HG02798 (cell line): ENCODE results near the gene LIF.
"Not testable (repeated sequence)": the region's sequence is repeated elsewhere in the genome, so short reads cannot be mapped to it uniquely, and the experiment has no call there.

ENCODE experiments used
- ATAC-seq: cut with Tn5 transposase; IDR thresholded peaks from one replicate; pipeline ENCODE4 v1.9.1; 2021; ENCODE audit warnings: mild to moderate bottlenecking; ENCODE audit not compliant: unreplicated experiment, poor library complexity

LIF gene

DNA sequence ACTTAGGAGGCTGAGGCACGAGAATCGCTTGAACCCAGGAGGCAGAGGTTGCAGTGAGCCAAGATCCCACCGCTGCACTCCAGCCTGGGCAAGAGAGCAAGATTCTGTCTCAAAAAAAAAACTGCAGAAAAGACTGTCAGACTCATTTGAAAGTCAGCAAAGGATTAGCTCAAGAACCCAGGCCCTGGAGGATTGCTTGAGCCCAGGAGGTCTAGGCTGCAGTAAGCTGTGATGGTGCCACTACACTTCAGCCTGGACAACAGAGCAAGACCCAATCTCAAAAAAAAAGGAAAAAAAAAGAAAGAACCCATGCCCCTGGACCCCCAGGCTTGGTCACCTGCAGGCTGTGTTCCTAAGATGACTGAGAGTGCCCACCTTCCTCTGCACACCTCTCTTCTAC lies 16.2 kb downstream of the LIF start:
- ATAC-seq = no peak

DNA sequence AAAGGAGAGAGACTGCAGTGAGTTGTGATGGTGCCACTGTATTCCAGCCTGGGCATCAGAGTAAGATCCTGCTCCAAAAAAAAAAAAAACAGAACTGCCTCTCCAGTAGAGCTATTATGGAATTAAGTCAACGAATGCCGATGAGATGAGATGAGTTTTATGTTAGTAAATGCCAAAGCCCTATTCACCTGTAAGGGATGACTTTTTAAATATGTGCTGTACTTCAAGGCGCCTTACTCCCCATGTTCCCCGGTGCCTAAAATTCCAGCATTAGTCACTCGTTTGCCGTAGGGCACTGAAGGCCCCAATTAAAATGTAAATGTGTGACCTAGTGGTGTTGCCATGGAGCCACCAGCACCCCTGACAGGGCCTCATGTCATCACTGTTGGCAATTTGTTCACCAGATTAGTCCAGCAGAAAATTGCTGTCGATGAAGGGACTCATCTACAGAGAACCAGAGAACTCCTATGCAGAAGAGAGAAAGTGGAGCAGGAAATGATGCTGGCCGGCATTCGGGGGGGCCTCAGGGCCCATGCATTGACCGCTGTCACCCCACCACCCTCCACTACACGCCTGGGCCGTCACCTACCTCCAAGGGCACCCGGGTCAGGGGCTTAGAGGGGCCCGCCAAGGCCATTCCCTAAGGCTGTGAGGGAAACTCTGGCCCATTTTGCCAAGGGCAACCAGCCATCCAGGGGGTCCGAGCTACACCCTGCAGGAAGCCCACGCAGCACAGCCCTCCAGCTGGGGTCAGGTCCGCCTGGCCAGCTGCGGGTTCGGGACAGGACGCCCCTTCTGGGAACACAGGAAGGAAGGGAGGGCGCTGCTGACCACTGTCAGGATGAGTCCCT lies 17.8 kb downstream of the LIF start:
- no peak for ATAC-seq

DNA sequence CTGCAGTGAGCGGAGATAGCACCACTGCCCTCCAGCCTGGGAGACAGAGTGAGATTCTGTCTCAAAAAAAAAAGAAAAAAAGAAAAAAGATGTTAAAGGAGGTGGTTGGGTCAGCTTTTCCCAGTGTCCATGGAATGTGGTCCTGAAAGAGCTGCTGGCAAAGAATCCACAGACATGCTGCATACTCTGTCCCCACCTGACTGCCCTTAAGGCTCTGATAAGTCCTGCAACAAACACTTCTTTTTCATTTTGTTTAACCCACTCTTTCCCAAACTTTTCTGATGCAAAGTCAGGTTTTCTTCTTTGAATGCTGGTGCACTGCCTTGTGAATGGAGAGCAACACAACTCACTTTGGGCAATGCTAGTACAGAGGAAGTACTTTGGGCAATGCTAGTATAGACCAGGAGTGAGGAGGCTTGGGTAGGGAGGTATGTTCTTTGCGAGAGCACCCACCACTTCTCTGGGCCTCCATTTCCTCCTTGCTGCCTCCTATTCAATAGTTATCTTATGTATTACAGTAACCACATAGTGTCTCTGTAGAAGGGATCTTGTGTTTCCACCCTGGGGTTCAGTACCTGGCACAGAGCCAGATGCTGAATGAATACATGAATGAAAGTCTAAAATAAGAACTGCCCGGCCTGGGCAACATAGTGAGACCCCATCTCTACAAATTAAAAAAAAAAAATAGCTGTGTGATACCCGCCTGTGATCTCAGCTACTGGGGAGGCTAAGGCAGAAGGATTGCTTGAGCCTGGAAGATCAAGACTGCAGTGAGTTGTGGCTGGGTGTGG lies 18.9 kb downstream of the LIF start:
- no peak for ATAC-seq

DNA sequence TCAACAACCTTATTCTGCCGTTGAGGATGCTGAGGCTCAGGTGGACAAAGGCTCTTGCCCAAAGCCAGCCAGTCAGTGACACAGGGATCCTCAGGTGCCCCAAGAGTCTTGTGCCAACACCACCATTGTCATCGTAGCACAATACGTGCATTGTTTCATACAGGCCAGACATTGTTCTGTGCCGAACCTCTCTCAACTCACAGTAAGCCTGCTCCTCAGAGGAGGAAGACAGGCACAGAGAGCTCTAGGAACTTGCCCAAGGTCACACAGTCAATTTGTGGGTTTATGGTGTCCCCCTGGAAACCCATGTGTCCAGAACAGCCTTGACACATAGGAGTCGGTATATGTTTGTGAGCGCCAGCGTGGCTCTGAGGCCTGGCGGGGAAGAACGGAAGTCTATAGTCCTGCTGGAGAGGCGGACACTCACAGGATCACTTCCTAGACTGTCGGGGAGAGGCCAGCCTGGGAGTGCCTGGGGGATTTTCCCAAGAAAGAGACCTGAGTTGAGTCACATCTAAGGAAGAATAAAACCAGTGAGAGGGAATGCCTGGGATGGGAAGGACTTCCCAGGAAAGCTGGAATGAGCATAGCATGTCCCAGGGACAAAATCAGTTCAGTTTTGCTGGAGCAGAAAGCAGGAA lies 20.2 kb downstream of the LIF start:
- no peak for ATAC-seq

DNA sequence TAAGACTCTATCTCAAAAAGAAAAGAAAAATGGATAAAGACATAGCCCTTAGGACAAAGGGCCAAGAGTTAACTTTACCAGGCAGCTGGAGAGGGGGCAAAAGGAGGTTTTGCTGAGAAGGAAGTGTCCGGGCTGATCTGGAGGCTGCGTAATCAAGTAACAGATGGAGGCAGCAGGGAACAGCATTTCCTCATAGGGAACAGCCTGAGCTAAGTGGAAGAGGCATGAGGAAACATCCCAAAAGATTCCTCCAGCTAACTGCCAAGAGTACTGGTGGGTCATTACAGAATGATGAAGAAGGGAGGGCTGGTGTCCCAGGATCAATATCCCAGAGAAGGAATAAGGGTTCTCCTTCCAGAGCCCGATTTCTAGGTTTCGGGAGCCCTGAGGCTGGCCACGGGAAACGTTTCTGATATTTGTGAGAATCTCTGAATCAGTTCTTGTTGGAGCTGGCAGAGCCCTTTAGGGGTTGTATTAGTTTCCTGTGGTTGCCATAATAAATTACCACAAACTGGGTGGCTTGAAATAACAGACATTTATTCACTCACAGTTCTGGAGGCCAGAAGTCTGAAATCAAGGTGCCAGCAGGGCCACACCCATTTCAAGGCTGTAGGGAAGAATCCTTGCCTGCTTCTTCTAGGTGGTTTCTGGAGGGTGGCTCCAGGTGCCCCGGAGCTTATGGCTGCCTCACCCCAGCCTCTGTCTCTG lies 21.2 kb downstream of the LIF start:
- no peak for ATAC-seq

DNA sequence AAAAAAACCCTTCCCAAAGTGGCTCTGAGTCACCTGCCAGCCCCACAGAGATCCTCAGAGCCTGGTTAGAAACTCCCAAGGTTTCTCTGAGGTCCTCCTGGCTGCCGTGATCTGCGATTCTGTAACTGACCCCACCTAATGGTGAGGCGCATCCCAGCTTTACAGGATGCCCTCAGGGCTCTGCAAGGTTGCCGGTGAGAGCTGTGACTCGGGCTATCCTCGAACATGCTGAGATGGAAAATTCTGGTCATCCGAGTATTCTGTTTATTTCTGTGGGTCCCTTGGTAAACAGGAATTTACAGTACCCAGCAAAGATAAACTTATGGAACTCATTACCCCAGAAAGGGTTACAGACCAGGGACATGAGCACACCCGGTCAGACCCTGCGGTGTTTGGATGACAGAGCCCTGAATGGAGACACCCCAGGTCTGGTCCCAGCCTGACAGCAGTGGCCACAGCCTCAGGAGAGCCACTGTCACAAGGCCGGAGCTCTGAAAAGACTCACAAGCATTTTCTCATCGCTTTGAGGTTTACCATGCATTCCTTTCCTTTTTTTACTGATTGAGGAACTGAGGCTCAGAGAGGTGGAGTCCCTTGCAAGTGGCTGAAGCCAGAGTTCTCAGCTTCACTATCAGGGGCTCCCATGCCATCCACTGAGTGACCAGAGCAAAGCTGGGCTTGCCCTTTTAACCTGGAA lies 22.2 kb downstream of the LIF start:
- no peak for ATAC-seq

DNA sequence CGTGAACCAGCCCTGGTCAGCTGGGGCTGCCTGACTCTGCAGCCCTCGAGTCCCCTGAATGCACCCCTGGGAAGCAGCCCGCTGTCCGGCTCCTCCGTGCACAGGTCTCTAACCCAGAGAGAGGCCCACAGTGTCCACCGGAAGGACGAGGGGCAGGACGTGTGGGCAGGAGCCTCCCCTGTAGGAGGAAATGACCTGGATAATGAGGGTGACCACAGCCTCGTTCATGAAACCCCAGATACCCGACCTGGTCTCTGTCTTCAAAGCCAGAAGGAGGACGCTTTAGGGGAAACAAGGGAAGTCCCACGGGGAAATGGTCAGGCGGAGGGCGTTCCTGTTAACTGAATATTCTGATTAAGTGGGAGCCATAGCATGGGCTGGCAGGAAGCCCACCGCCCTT lies 23.3 kb downstream of the LIF start:
- no peak for ATAC-seq

DNA sequence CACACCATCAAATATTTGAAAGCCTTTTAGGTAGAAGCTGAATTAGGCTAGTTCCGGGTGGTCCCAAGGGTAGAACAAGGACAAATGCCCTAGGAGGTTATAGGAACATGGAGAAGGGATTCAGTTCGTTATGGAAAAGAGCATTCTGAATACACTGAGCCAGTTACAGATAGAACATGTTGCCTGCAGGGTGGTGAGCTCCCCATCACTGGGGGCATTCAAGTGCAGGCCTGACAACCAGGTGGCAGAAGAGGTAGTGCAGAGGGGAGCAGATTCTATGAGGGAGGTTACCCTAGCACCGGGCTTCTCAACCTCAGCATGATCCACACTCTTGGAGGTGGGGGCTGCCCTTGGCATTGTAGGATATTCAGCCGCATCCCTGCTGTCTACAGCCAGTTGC lies 24.2 kb downstream of the LIF start:
- ATAC-seq = no peak

DNA sequence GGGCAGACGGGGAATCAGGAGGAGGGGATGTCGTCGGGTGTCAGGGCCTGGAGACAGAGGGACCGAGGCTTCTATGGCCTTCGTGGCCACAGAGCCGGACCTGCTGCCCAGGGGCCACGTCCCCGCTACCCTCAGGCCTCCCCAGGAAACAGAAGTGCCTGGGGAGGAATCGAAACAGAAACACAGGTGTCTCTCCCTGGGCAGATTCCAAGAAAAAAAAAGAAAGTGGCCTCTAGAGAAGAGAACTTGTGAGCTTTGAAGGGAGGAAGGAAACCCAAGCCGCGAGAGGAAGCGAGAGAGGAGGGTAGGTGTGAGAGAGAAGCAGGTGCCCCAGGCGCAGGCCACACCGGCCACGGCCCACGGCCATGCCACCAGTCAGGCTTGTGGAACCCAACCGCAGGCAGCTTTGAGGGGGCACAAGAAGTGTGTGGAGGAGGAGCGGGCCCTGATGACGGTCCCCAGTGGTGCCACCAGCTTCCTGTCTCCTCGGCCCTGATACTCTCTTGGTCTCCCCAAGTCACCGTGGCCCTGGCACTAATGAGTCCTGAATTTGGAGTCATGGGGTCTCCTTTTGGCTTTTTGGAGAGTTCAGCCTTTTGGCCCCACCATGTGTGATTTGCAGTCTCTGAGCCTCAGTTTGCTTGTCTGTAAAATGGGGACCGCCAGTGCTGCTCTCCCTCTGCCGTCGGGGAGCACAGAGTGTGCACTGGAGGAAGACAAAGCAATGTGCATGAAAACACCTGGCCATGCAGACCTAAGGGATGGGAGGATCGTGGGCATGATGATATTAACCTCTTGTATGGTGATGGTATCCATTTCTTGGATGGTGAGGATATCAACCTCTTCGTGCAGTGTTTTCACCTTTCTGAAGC lies 25.2 kb downstream of the LIF start:
- no peak for ATAC-seq

DNA sequence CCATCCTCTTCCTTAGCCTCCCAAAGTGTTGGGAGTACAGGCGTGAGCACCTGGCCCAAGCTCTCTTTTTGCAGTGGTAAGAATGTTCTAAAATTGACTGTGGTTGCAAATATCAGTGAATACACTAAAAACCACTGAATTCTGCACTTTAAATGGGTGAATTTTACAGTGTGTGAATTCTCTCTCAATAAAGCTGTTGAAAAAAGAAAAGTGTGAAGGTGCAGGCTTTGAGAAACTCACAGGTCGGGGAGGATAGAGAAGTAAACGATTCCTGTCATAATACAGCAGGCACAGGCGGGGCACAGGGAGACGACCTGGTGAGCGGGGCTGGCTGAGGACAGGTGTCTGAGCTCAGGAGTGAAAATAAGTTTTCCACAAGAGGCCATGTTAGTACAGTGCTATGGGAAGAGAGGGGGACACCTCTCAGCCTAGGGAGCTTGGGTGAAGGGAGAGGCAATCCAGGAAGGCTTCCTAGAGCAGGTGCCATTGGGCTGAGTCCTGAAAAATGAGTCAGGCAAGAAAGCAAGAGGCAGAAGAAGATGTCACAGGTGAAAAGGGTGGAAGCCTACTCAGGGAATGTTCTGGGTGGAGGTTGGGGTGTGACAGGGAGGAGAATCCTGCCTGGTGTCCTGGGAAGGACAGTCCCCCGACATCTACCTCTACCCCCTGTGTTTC lies 26.1 kb downstream of the LIF start:
- ATAC-seq = no peak

DNA sequence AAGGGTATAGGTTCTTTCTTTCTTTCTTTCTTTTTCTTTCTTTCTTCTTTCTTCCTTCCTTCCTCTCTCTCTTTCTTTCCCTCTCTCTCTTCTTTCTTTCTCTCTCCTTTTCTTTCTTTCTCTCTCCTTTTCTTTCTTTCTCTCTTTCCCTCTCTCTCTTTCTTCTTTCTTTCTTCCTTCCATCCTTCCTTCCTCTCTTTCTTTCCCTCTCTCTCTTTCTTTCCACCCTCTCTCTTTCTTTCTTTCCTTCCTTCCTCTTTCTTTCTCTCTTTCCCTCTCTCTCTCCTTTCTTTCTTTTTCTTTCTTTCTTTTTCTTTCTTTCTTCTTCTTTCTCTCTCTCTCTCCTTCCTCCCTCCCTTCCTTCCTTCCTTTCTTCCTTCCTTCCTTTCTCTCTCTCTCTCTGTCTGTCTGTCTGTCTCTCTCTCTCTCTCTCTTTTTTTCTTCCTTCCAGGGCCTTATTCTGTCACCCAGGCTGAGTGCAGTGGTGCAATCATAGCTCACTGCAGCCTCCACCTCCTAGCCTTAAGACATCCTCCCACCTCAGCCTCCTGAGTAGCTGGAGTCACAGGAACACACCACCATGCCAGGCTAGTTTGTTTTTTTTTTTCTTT lies 26.8 kb downstream of the LIF start:
- no peak for ATAC-seq

DNA sequence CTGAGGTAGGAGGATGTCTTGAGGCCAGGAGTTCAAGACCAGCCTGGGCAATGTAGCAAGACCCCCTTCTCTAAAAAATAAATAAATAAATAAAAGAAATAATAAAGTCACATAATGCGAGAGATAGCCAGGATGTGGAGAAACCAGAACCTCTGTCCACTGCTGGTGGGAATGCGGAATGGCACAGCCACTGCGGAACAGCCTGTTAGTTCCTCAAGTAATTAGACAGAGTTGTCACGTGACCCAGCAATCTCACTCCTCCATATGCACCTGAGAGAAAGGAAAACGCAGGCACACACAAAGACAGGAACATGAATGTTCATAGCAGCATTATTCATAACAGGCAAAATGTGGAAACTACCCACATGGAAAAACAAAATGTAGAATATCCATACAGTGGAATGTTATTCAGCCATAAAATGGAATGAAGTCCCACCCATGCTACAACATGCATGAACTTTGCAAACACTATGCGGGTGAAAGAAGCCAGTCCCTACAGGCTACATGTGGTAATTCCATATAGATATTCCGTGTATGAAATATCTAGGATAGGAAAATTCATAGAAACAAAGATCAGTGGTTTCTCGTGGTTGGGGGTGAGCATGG lies 27.4 kb downstream of the LIF start:
- ATAC-seq = no peak

DNA sequence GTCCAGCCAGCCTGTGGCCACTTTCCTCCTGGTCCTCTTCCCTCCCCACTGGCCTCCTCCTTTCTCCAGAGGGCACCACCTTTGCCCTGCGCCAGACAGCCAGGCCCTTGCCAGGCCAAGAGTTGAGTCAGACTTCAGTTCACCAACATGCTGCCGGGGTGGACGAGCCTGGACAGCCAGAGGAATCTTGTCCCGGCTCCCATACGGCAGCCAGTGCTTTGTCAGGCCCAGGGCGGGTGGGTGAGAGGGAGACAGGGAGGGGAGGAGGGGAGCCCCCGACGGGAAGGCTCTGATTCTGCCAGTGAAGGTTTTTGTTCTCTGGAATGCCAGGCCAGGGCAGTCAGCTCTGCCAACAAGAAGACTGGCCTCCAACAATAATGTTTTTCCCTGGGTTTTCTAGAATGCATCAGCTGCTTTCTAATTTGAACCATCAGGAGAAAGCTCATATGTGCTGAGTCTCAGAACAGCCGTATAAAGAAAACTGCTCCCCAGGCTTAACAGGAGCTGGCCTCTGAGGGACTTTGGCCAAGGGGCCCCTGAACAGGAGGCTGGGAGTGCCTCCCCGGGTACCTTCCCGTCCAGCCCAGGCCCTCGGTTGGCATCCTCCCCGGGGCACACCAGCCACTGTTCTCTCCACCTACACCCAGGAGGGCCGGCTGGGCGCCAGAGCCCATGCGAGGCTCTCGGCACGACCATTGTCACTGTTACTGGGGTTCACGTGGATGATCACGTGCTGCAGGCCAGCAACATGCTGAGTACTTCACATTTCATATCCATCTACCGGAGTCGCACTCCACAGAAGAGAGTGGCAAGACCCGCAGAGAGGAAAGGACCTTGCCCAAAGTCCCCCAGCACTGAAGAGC lies 28.6 kb downstream of the LIF start:
- no peak for ATAC-seq

DNA sequence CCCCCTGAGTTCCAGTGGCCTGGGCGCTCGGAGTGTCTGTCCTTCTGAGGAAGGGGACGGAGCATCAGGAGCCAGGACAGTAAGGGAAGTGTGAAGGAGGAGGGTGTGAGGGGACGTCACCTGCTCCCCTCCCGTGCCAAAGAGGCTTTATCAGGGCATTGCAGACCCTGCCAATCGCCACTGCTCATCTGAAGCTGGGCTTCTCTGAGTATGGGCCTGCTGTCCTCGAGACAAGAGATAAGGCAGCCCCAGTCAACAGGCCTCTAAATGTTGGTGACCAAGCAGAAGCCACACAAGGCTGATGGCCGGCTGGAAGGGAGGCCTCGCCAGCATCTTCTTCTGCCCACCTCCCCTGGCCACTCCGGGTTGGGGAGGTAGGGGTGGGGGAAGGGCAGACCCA lies 29.8 kb downstream of the LIF start:
- no peak for ATAC-seq

DNA sequence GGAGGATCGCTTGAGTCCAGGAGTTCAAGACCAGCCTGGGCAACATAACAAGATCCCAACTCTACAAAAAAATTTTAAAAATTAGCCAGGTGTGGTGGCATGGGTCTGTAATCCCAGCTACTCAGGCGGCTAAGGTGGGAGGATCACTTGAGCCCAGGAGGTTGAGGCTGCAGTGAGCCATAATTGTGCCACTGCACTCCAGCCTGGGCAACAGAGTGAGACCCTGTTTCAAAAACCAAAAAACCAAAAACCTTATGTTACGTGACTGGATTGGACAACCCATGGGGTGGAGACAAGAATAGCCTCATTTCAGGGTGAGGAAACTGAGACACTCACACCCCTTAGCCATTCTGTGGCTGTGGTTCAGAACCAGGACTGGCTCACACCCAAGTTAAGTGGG lies 30.3 kb downstream of the LIF start:
- not testable (repeated sequence) for ATAC-seq

DNA sequence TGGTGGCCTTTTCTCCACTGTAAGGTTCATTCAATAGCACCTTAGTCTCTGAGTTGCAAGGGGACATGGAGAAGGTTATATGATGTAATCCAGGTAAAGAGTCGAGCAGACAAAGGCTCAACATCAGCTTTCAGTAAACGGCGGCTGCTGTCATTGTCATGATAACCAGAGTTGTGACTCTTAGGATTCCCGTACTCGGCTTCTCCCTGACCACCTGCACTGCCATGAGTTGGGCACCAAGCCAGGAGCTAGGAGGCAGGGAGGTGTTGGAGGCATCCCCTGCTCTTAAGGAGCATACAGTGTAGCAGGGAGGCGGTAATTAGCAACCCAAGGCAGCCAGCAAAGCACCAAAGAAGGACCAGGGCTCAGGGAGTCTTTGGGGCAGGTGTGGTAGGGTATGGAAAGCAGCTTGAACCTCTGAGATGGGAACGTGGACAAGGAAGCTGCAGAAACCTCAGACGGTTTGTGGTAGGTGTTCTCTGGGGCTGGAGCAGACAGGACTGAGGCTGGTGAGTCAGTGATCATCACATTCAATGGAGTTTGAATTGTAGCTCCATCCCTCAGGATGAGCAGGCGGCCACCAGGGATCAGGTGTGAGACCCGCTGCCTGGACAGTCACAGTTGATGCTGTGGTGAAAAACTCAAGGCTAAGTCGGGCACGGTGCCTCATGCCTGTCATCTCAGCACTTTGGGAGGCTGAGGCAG lies 31.7 kb downstream of the LIF start:
- no peak for ATAC-seq
